ENCODE data around the gene SSH3.

Gene SSH3

GRCh38 chr11:67288452-67289225 lies 14.7 kb upstream of the SSH3 start:
- Histone ChIP-seq H3F3A (ENCODE audit: control insufficient read depth, insufficient read depth) (peaks cover 26% of the 10 kb centered on the region), H3K36me3 (ENCODE audit: control insufficient read depth, low read length) (peaks cover 85% of the 10 kb centered on the region), H3K79me2 (ENCODE audit: control insufficient read depth, low read length) (peaks cover 35% of the 10 kb centered on the region), H3K4me2 (ENCODE audit: low read length) (peak overlapping the region; percentile 89), H4K20me1 (ENCODE audit: control insufficient read depth, insufficient read depth, low read depth, low read length) (no peaks in the 10 kb centered on the region), H3K4me1 (ENCODE audit: control insufficient read depth, low read length) (peaks cover 62% of the 10 kb centered on the region), H3K4me3 (ENCODE audit: low read length) (peak overlapping the region; percentile 92), H3K27ac (ENCODE audit: low read depth, low read length) (peak overlapping the region; percentile 98), H3K27me3 (ENCODE audit: control insufficient read depth, low read length) (no peaks in the 10 kb centered on the region), H3K9me2 (replicated peaks; ENCODE audit: control insufficient read depth, low read length) (no peaks in the 10 kb centered on the region), H3K9me3 (ENCODE audit: control insufficient read depth, insufficient read depth, low read length) (no peaks in the 10 kb centered on the region)
- TF ChIP-seq CTCF (IDR thresholded peaks at IDR 0.05; ENCODE audit: low read depth, low read length, poor library complexity, severe bottlenecking) = peak; percentile 35
- no peak for TF ChIP-seq EZH2phosphoT487 (IDR thresholded peaks at IDR 0.05; ENCODE audit: borderline replicate concordance, low read length)

GRCh38 chr11:67289226-67289650 lies 14.1 kb upstream of the SSH3 start, which contains the start of gene ANKRD13D:
ANKRD13D (plus strand) TSS chr11:67289303; CDS start chr11:67289461, 158 bp downstream.
- TF ChIP-seq EZH2phosphoT487 (IDR thresholded peaks at IDR 0.05; ENCODE audit: borderline replicate concordance, low read length) = no peak
- no peak for TF ChIP-seq CTCF (IDR thresholded peaks at IDR 0.05; ENCODE audit: low read depth, low read length, poor library complexity, severe bottlenecking)
- peak within 1 kb of the TSS; percentile 99 for H3K4me2 ChIP-seq (ENCODE audit: low read length)
- no peaks in the 10 kb centered on the region for H3K27me3 ChIP-seq (ENCODE audit: control insufficient read depth, low read length)
- no peaks in the 10 kb centered on the region for H3K9me2 ChIP-seq (replicated peaks; ENCODE audit: control insufficient read depth, low read length)
- peak within 1 kb of the TSS; percentile 98 for H3K27ac ChIP-seq (ENCODE audit: low read depth, low read length)
- peak within 1 kb of the TSS; percentile 97 for H3K4me3 ChIP-seq (ENCODE audit: low read length)
- peaks cover 56% of the 10 kb centered on the region for H3K4me1 ChIP-seq (ENCODE audit: control insufficient read depth, low read length)
- H3K9me3 ChIP-seq (ENCODE audit: control insufficient read depth, insufficient read depth, low read length) = peaks cover 2% of the 10 kb centered on the region; the same call in 1 of the 2 replicates
- H4K20me1 ChIP-seq (ENCODE audit: control insufficient read depth, insufficient read depth, low read depth, low read length) = no peaks in the 10 kb centered on the region
- H3K79me2 ChIP-seq (ENCODE audit: control insufficient read depth, low read length) = peaks cover 41% of the 10 kb centered on the region
- H3F3A ChIP-seq (ENCODE audit: control insufficient read depth, insufficient read depth) = peaks cover 23% of the 10 kb centered on the region
- H3K36me3 ChIP-seq (ENCODE audit: control insufficient read depth, low read length) = peaks cover 85% of the 10 kb centered on the region

- Histone ChIP-seq H3K4me3 (ENCODE audit: low read length) (peak overlapping the region; percentile 97), H3K4me1 (ENCODE audit: control insufficient read depth, low read length) (peaks cover 54% of the 10 kb centered on the region), H3K79me2 (ENCODE audit: control insufficient read depth, low read length) (peaks cover 45% of the 10 kb centered on the region), H3K9me3 (ENCODE audit: control insufficient read depth, insufficient read depth, low read length) (peaks cover 6% of the 10 kb centered on the region; the same call in 1 of the 2 replicates), H3K9me2 (replicated peaks; ENCODE audit: control insufficient read depth, low read length) (no peaks in the 10 kb centered on the region), H3K27ac (ENCODE audit: low read depth, low read length) (peak overlapping the region; percentile 59), H3K4me2 (ENCODE audit: low read length) (peak overlapping the region; percentile 99), H3K27me3 (ENCODE audit: control insufficient read depth, low read length) (no peaks in the 10 kb centered on the region), H4K20me1 (ENCODE audit: control insufficient read depth, insufficient read depth, low read depth, low read length) (no peaks in the 10 kb centered on the region), H3F3A (ENCODE audit: control insufficient read depth, insufficient read depth) (peaks cover 23% of the 10 kb centered on the region), H3K36me3 (ENCODE audit: control insufficient read depth, low read length) (peaks cover 85% of the 10 kb centered on the region)
- TF ChIP-seq CTCF (IDR thresholded peaks at IDR 0.05; ENCODE audit: low read depth, low read length, poor library complexity, severe bottlenecking) (no peak), EZH2phosphoT487 (IDR thresholded peaks at IDR 0.05; ENCODE audit: borderline replicate concordance, low read length) (no peak)
Measured at GRCh38 chr11:67289651-67290479, 13.5 kb upstream of the SSH3 start.

Data from DOHH2 (cell line).